Tibial nerve (tissue), 4 donors: ENCODE results near the gene GRAP.

ENCODE experiments used
- CTCF ChIP-seq, 5 experiments: fragments of 200-600 bp in 3 of 5; fragments of 450-650 bp in 2 of 5; sonication (generic) in 3 of 5; IDR thresholded peaks; one replicate each; pipeline ENCODE4 v1.5.1; 2016 to 2019; ENCODE audit warnings: antibody characterized with exemption in 5 of 5, mild to moderate bottlenecking in 3 of 5, moderate library complexity in 2 of 5
- EP300 ChIP-seq, 2 donors: sonication (generic); formaldehyde crosslinking; IDR thresholded peaks; one replicate each; pipeline ENCODE4 v1.6.1; 2017; ENCODE audit warnings: antibody characterized with exemption in 2 of 2, mild to moderate bottlenecking in 1 of 2
- POLR2A ChIP-seq, 2 donors: fragments of 450-650 bp; IDR thresholded peaks; one replicate each; pipeline ENCODE4 v1.6.1; 2017; ENCODE audit warnings: antibody characterized with exemption in 2 of 2, mild to moderate bottlenecking in 2 of 2, moderate library complexity in 2 of 2

- TF ChIP-seq CTCF (IDR thresholded peaks at IDR 0.05): no peak
- no peak for TF ChIP-seq POLR2A (IDR thresholded peaks at IDR 0.05)
- TF ChIP-seq EP300 (IDR thresholded peaks at IDR 0.05): no peak
Observed at GRCh38 chr17:18999394-18999793, 47.4 kb downstream of the GRAP start.
